K562 (cell line): Measurements from ENCODE around the gene TEX9. TPM values are rescaled to one million over a fixed set of nuclear protein-coding genes. Genes with fewer than 3 reads are reported as not detected.

ENCODE experiments used
- IRF2 ChIP-seq: sonication (generic); formaldehyde crosslinking; IDR thresholded peaks from 2 replicates; pipeline ENCODE4 v1.8.1; 2022; ENCODE audit warnings: mild to moderate bottlenecking, missing genetic modification reagents
- MBD2 ChIP-seq: sonication (generic); IDR thresholded peaks from 2 replicates; pipeline ENCODE4 v1.6.1; 2016; ENCODE audit warnings: low read depth, borderline replicate concordance
- RBBP5 ChIP-seq: fragments of 200-600 bp; sonication (generic); IDR thresholded peaks from 2 replicates; pipeline ENCODE4 v1.6.1; 2012; ENCODE audit warnings: borderline replicate concordance, mild to moderate bottlenecking, low read length, control low read depth, inconsistent platforms; ENCODE audit not compliant: insufficient read depth, poor library complexity, severe bottlenecking
- SREBF2 ChIP-seq: sonication (generic); formaldehyde crosslinking; IDR thresholded peaks from 2 replicates; pipeline ENCODE4 v1.4.0; 2020; ENCODE audit warnings: mild to moderate bottlenecking, missing genetic modification reagents
- ZFX ChIP-seq: sonication (generic); formaldehyde crosslinking; IDR thresholded peaks from 2 replicates; pipeline ENCODE4 v1.8.0; 2022; ENCODE audit warnings: mild to moderate bottlenecking, missing genetic modification reagents, moderate library complexity
- ZNF124 ChIP-seq: sonication (generic); formaldehyde crosslinking; IDR thresholded peaks from 2 replicates; pipeline ENCODE4 v1.8.1; 2022; ENCODE audit warnings: missing genetic modification reagents
- ZNF707 ChIP-seq: fragments of 250-450 bp; sonication (Bioruptor Pico); conservative IDR thresholded peaks from 2 replicates; pipeline ENCODE4 v1.8.0; 2022; ENCODE audit warnings: inconsistent platforms, mild to moderate bottlenecking, moderate library complexity
- polyA plus RNA-seq, 8 experiments: library from polyadenylated mRNA; depleted of rRNA in 4 of 8; stranded (reverse) in 5 of 8; unstranded in 3 of 8; fragments of >200 nt; fragmentation: Nextera tagmentation in 2 of 8; fragmentation: Illumina TruSeq in 1 of 8; extraction: Ambion mirVana in 2 of 8; extraction: Trizol in 1 of 8; gene quantifications; 2 replicates each; pipeline versions ENCODE4 v1.2.1 to v1.2.3, GENCODE V29; 2011 to 2014; ENCODE audit warnings: inconsistent platforms in 1 of 8, missing spikeins in 1 of 8
- total RNA-seq, 7 experiments: library from RNA; depleted of rRNA in 6 of 7; stranded (reverse); fragments of >200 nt in 6 of 7; fragmentation: Illumina TruSeq in 2 of 7; extraction: Trizol in 2 of 7; gene quantifications; 2 replicates each; pipeline versions ENCODE4 v1.2.1 to v1.2.3, GENCODE V29; 2011 to 2021; ENCODE audit warnings: low replicate concordance in 1 of 7
- TF ChIP-seq, protein P1 (sequence below): fragments of 450-650 bp; IDR thresholded peaks from 2 replicates; pipeline ENCODE4 v1.6.1; 2016; ENCODE audit warnings: mild to moderate bottlenecking, moderate library complexity
- TF ChIP-seq, protein P2 (sequence below): fragments of 250-450 bp; sonication (Bioruptor Pico); IDR thresholded peaks from 2 replicates; pipeline ENCODE4 v1.9.0; 2021; ENCODE audit warnings: mild to moderate bottlenecking, inconsistent platforms
- TF ChIP-seq, protein P3 (sequence below): sonication (generic); formaldehyde crosslinking; IDR thresholded peaks from 2 replicates; pipeline ENCODE4 v1.8.0; 2023; ENCODE audit warnings: mild to moderate bottlenecking, missing genetic modification reagents
- TF ChIP-seq, protein P4 (sequence below): fragments of 200-800 bp; sonication (Bioruptor generic); IDR thresholded peaks from 2 replicates; pipeline ENCODE4 v1.6.1; 2017; ENCODE audit warnings: missing genetic modification characterization, missing compliant biosample characterization

TEX9 gene
- total and polyA plus RNA-seq, 9 of the 15 experiments (the other 6 are each of a cell fraction or from before 2014, with no cell fraction given), result 0.93 to 3.6 (median 2.4) TPM

DNA sequence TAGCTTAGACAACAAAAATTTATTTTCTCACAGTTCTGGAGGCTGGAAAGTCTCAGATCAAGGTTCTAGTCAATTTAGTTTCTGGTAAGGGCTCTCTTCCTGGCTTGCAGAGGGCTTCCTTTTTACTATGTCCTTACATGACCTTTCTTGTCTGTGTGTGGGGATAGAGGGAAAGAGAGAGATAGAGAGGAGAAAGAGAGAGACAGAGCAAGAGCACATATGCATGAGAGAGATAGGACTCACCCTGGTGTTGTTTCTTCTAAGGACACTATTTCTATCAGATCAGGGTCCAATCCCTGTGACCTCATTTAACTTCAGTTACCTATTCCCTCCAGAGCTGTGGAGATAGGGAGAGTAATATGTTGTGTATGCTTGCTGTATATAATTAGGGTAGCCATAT, 44.9 kb upstream of the TEX9 start (continued):
- TF ChIP-seq RBBP5, result no peak
- TF ChIP-seq IRF2, result no peak
- TF ChIP-seq ZFX, result no peak
- TF ChIP-seq, protein P1, sequence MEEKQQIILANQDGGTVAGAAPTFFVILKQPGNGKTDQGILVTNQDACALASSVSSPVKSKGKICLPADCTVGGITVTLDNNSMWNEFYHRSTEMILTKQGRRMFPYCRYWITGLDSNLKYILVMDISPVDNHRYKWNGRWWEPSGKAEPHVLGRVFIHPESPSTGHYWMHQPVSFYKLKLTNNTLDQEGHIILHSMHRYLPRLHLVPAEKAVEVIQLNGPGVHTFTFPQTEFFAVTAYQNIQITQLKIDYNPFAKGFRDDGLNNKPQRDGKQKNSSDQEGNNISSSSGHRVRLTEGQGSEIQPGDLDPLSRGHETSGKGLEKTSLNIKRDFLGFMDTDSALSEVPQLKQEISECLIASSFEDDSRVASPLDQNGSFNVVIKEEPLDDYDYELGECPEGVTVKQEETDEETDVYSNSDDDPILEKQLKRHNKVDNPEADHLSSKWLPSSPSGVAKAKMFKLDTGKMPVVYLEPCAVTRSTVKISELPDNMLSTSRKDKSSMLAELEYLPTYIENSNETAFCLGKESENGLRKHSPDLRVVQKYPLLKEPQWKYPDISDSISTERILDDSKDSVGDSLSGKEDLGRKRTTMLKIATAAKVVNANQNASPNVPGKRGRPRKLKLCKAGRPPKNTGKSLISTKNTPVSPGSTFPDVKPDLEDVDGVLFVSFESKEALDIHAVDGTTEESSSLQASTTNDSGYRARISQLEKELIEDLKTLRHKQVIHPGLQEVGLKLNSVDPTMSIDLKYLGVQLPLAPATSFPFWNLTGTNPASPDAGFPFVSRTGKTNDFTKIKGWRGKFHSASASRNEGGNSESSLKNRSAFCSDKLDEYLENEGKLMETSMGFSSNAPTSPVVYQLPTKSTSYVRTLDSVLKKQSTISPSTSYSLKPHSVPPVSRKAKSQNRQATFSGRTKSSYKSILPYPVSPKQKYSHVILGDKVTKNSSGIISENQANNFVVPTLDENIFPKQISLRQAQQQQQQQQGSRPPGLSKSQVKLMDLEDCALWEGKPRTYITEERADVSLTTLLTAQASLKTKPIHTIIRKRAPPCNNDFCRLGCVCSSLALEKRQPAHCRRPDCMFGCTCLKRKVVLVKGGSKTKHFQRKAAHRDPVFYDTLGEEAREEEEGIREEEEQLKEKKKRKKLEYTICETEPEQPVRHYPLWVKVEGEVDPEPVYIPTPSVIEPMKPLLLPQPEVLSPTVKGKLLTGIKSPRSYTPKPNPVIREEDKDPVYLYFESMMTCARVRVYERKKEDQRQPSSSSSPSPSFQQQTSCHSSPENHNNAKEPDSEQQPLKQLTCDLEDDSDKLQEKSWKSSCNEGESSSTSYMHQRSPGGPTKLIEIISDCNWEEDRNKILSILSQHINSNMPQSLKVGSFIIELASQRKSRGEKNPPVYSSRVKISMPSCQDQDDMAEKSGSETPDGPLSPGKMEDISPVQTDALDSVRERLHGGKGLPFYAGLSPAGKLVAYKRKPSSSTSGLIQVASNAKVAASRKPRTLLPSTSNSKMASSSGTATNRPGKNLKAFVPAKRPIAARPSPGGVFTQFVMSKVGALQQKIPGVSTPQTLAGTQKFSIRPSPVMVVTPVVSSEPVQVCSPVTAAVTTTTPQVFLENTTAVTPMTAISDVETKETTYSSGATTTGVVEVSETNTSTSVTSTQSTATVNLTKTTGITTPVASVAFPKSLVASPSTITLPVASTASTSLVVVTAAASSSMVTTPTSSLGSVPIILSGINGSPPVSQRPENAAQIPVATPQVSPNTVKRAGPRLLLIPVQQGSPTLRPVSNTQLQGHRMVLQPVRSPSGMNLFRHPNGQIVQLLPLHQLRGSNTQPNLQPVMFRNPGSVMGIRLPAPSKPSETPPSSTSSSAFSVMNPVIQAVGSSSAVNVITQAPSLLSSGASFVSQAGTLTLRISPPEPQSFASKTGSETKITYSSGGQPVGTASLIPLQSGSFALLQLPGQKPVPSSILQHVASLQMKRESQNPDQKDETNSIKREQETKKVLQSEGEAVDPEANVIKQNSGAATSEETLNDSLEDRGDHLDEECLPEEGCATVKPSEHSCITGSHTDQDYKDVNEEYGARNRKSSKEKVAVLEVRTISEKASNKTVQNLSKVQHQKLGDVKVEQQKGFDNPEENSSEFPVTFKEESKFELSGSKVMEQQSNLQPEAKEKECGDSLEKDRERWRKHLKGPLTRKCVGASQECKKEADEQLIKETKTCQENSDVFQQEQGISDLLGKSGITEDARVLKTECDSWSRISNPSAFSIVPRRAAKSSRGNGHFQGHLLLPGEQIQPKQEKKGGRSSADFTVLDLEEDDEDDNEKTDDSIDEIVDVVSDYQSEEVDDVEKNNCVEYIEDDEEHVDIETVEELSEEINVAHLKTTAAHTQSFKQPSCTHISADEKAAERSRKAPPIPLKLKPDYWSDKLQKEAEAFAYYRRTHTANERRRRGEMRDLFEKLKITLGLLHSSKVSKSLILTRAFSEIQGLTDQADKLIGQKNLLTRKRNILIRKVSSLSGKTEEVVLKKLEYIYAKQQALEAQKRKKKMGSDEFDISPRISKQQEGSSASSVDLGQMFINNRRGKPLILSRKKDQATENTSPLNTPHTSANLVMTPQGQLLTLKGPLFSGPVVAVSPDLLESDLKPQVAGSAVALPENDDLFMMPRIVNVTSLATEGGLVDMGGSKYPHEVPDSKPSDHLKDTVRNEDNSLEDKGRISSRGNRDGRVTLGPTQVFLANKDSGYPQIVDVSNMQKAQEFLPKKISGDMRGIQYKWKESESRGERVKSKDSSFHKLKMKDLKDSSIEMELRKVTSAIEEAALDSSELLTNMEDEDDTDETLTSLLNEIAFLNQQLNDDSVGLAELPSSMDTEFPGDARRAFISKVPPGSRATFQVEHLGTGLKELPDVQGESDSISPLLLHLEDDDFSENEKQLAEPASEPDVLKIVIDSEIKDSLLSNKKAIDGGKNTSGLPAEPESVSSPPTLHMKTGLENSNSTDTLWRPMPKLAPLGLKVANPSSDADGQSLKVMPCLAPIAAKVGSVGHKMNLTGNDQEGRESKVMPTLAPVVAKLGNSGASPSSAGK, result no peak
- TF ChIP-seq, protein P2, sequence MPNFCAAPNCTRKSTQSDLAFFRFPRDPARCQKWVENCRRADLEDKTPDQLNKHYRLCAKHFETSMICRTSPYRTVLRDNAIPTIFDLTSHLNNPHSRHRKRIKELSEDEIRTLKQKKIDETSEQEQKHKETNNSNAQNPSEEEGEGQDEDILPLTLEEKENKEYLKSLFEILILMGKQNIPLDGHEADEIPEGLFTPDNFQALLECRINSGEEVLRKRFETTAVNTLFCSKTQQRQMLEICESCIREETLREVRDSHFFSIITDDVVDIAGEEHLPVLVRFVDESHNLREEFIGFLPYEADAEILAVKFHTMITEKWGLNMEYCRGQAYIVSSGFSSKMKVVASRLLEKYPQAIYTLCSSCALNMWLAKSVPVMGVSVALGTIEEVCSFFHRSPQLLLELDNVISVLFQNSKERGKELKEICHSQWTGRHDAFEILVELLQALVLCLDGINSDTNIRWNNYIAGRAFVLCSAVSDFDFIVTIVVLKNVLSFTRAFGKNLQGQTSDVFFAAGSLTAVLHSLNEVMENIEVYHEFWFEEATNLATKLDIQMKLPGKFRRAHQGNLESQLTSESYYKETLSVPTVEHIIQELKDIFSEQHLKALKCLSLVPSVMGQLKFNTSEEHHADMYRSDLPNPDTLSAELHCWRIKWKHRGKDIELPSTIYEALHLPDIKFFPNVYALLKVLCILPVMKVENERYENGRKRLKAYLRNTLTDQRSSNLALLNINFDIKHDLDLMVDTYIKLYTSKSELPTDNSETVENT, result no peak
- TF ChIP-seq, protein P3, sequence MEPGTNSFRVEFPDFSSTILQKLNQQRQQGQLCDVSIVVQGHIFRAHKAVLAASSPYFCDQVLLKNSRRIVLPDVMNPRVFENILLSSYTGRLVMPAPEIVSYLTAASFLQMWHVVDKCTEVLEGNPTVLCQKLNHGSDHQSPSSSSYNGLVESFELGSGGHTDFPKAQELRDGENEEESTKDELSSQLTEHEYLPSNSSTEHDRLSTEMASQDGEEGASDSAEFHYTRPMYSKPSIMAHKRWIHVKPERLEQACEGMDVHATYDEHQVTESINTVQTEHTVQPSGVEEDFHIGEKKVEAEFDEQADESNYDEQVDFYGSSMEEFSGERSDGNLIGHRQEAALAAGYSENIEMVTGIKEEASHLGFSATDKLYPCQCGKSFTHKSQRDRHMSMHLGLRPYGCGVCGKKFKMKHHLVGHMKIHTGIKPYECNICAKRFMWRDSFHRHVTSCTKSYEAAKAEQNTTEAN, result no peak
- no peak for TF ChIP-seq SREBF2
- TF ChIP-seq ZNF124 (CRISPR knock-in tag), result no peak
- TF ChIP-seq ZNF707 (CRISPR knock-in tag), result no peak
- TF ChIP-seq, protein P4, sequence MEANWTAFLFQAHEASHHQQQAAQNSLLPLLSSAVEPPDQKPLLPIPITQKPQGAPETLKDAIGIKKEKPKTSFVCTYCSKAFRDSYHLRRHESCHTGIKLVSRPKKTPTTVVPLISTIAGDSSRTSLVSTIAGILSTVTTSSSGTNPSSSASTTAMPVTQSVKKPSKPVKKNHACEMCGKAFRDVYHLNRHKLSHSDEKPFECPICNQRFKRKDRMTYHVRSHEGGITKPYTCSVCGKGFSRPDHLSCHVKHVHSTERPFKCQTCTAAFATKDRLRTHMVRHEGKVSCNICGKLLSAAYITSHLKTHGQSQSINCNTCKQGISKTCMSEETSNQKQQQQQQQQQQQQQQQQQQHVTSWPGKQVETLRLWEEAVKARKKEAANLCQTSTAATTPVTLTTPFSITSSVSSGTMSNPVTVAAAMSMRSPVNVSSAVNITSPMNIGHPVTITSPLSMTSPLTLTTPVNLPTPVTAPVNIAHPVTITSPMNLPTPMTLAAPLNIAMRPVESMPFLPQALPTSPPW (CRISPR knock-in tag), result no peak
- no peak for TF ChIP-seq MBD2
